HepG2 (cell line): ENCODE data around the gene ADARB2. TPM values are rescaled to one million over a fixed set of nuclear protein-coding genes. Genes with fewer than 3 reads are reported as not detected.

Source experiments
- ATAC-seq: fragments of 200-7000 bp; cut with Tn5 transposase; 3 replicates; pipeline ENCODE4 v1.9.1; 2020; ENCODE audit warnings: mild to moderate bottlenecking, moderate library complexity
- BruUV-seq: library from RNA; stranded (reverse); fragments of 400-500 nt; replicated peaks from 2 replicates; lab custom pipeline; 2021; lab: Mats Ljungman, UMichigan
- CTCF ChIA-PET: fragments of 300-600 bp; formaldehyde crosslinking; extraction: SDS; loops from one replicate; lab custom pipeline; 2021; ENCODE audit warnings: low total read pairs, inconsistent platforms, low intra/inter-chr PET ratio; lab: Yijun Ruan, JAX
- POLR2A ChIA-PET: fragments of 350-600 bp; sonication (Branson Sonifier 250); formaldehyde crosslinking; loops from one replicate; lab custom pipeline; 2020; ENCODE audit warnings: antibody characterized with exemption, inconsistent platforms; lab: Yijun Ruan, JAX
- DNase-seq: peaks from one replicate; pipeline ENCODE4 v3.0.0-alpha.2; 2015; ENCODE audit warnings: low spot score
- FAIRE-seq: peaks from 3 replicates; lab custom pipeline; 2011; peaks lifted over from hg19 to GRCh38; lab: Jason Lieb, UNC
- H2AFZ ChIP-seq: one replicate; pipeline ENCODE4 v1.6.1; 2011; ENCODE audit warnings: low read length, inconsistent platforms
- H3K27ac ChIP-seq: fragments of 300-600 bp; 3 replicates; pipeline ENCODE4 v1.8.0; 2011; ENCODE audit warnings: mixed run types, mild to moderate bottlenecking, mixed read lengths, low read length, inconsistent platforms; ENCODE audit not compliant: insufficient read depth; ENCODE audit errors: extremely low read length
- H3K27me3 ChIP-seq, 2 experiments: fragments of 200-600 bp in 1 of 2; 2 replicates in 1 of 2; 3 replicates in 1 of 2; pipeline versions ENCODE4 v1.6.0 to v1.8.0; 2011; ENCODE audit warnings: low read length in 2 of 2, mild to moderate bottlenecking in 2 of 2, moderate library complexity in 2 of 2, inconsistent platforms in 1 of 2; ENCODE audit not compliant: insufficient read depth in 2 of 2, control insufficient read depth in 1 of 2
- H3K36me3 ChIP-seq, 2 experiments: fragments of 200-600 bp in 1 of 2; replicated peaks in 1 of 2; 2 replicates in 1 of 2; 3 replicates in 1 of 2; pipeline versions ENCODE4 v1.5.1 to v1.8.0; 2011; ENCODE audit warnings: low read length in 2 of 2, inconsistent platforms in 1 of 2; ENCODE audit not compliant: insufficient read depth in 2 of 2, control insufficient read depth in 1 of 2
- H3K4me1 ChIP-seq: 2 replicates; pipeline ENCODE4 v1.5.1; 2012; ENCODE audit warnings: low read length, inconsistent platforms; ENCODE audit not compliant: insufficient read depth
- H3K4me2 ChIP-seq: 2 replicates; pipeline ENCODE4 v1.6.0; 2011; ENCODE audit warnings: low read depth, low read length, inconsistent platforms
- H3K4me3 ChIP-seq, 3 experiments: fragments of 200-600 bp in 1 of 3; sonication (generic), shearing (Covaris generic) in 1 of 3; replicated peaks in 1 of 3; 2 replicates each; pipeline ENCODE4 v1.5.1; 2011 to 2016; ENCODE audit warnings: low read length in 3 of 3, inconsistent platforms in 2 of 3, low read depth in 2 of 3, mild to moderate bottlenecking in 2 of 3, control low read depth in 1 of 3, mixed read lengths in 1 of 3; ENCODE audit not compliant: insufficient read depth in 1 of 3
- H3K79me2 ChIP-seq: one replicate; pipeline ENCODE4 v1.6.1; 2011; ENCODE audit warnings: low read length, inconsistent platforms; ENCODE audit not compliant: insufficient read depth
- H3K9ac ChIP-seq: 2 replicates; pipeline ENCODE4 v1.6.0; 2011; ENCODE audit warnings: mild to moderate bottlenecking, low read depth, low read length, inconsistent platforms; ENCODE audit not compliant: insufficient read depth
- H3K9me3 ChIP-seq: 2 replicates; pipeline ENCODE4 v1.5.1; 2012; ENCODE audit warnings: mild to moderate bottlenecking, low read length
- H4K20me1 ChIP-seq: 2 replicates; pipeline ENCODE4 v1.6.0; 2011; ENCODE audit warnings: inconsistent platforms, mild to moderate bottlenecking, low read length, moderate library complexity; ENCODE audit not compliant: insufficient read depth
- AKAP8 ChIP-seq: sonication (generic); formaldehyde crosslinking; IDR thresholded peaks from 2 replicates; pipeline ENCODE4 v1.5.1; 2020; ENCODE audit warnings: mild to moderate bottlenecking, missing genetic modification reagents
- ARID5B ChIP-seq: IDR thresholded peaks from 2 replicates; pipeline ENCODE4 v1.4.0; 2020; ENCODE audit warnings: mild to moderate bottlenecking, missing genetic modification reagents
- ETV5 ChIP-seq: IDR thresholded peaks from 2 replicates; pipeline ENCODE4 v1.6.1; 2018; ENCODE audit warnings: missing biosample characterization, missing genetic modification reagents, inconsistent platforms, borderline replicate concordance
- GATAD2A ChIP-seq: IDR thresholded peaks from 2 replicates; pipeline ENCODE4 v1.6.1; 2016
- MIXL1 ChIP-seq: IDR thresholded peaks from 2 replicates; pipeline ENCODE4 v1.6.1; 2016
- MTF1 ChIP-seq: sonication (generic); formaldehyde crosslinking; IDR thresholded peaks from 2 replicates; pipeline ENCODE4 v1.5.0; 2020; ENCODE audit warnings: missing genetic modification reagents
- NFATC3 ChIP-seq: sonication (generic); formaldehyde crosslinking; IDR thresholded peaks from 2 replicates; pipeline ENCODE4 v1.5.1; 2020; ENCODE audit warnings: mild to moderate bottlenecking, missing genetic modification reagents
- NKX3-1 ChIP-seq: sonication (generic); formaldehyde crosslinking; IDR thresholded peaks from 2 replicates; pipeline ENCODE4 v1.5.0; 2020; ENCODE audit warnings: missing genetic modification reagents
- POLR2AphosphoS2 ChIP-seq: IDR thresholded peaks from 2 replicates; pipeline ENCODE4 v1.6.1; 2011; ENCODE audit warnings: low read depth, low read length, improper control_type of control experiment
- PRDM10 ChIP-seq: sonication (generic); formaldehyde crosslinking; IDR thresholded peaks from 2 replicates; pipeline ENCODE4 v1.4.0; 2020; ENCODE audit warnings: low read depth, missing genetic modification reagents
- TEAD3 ChIP-seq: optimal IDR thresholded peaks from 2 replicates; pipeline ENCODE3; 2016; ENCODE audit warnings: borderline replicate concordance
- ZFX ChIP-seq: sonication (generic); formaldehyde crosslinking; IDR thresholded peaks from 2 replicates; pipeline ENCODE4 v1.4.0; 2020; ENCODE audit warnings: mild to moderate bottlenecking, low read depth, missing genetic modification reagents, moderate library complexity
- ZNF12 ChIP-seq: sonication (generic); formaldehyde crosslinking; IDR thresholded peaks from 2 replicates; pipeline ENCODE4 v1.5.0; 2020; ENCODE audit warnings: missing genetic modification reagents
- ZNF232 ChIP-seq: sonication (generic); formaldehyde crosslinking; IDR thresholded peaks from 2 replicates; pipeline ENCODE4 v1.4.0; 2020; ENCODE audit warnings: missing genetic modification reagents, borderline replicate concordance
- ZNF275 ChIP-seq: sonication (generic); formaldehyde crosslinking; IDR thresholded peaks from 2 replicates; pipeline ENCODE4 v1.8.0; 2022; ENCODE audit warnings: missing genetic modification reagents, mild to moderate bottlenecking, inconsistent platforms, borderline replicate concordance
- ZNF354B ChIP-seq: sonication (generic); formaldehyde crosslinking; IDR thresholded peaks from 2 replicates; pipeline ENCODE4 v1.8.0; 2022; ENCODE audit warnings: mild to moderate bottlenecking, missing genetic modification reagents
- ZNF547 ChIP-seq: sonication (generic); formaldehyde crosslinking; IDR thresholded peaks from 2 replicates; pipeline ENCODE4 v1.5.1; 2020; ENCODE audit warnings: mild to moderate bottlenecking, missing genetic modification reagents
- ZNF776 ChIP-seq: sonication (generic); formaldehyde crosslinking; IDR thresholded peaks from 2 replicates; pipeline ENCODE4 v1.4.0; 2020; ENCODE audit warnings: mild to moderate bottlenecking, missing genetic modification reagents
- WGBS: methylation state at CpG from one replicate; pipeline ENCODE4 v1.1.6; 2017; ENCODE audit warnings: low lambda C conversion rate; 5-methylcytosine and 5-hydroxymethylcytosine counted together
- in situ Hi-C: cut with HindIII; loops from 2 replicates; pipeline ENCODE4 v1.10.0; 2017; ENCODE audit warnings: low pct_unique_long_range_greater_than_20kb; ENCODE audit not compliant: extremely low pct_ligation_motif_present
- intact Hi-C: fragments of 100-400 bp; cut with micrococcal nuclease; formaldehyde crosslinking; loops from one replicate; pipeline ENCODE4 v1.10.0; 2022; ENCODE audit not compliant: unreplicated experiment
- polyA plus RNA-seq, 8 experiments: library from polyadenylated mRNA; depleted of rRNA in 3 of 8; stranded (reverse) in 7 of 8; unstranded in 1 of 8; fragments of >200 nt; fragmentation: Illumina TruSeq in 4 of 8; extraction: Trizol in 4 of 8; gene quantifications; 2 replicates each; pipeline versions ENCODE4 v1.2.1 to v1.2.3, GENCODE V29; 2011 to 2016; ENCODE audit warnings: low read depth in 4 of 8, missing spikeins in 1 of 8, mixed read lengths in 1 of 8; ENCODE audit not compliant: insufficient read depth in 1 of 8
- total RNA-seq, 5 experiments: library from RNA; depleted of rRNA; stranded (reverse); fragments of >200 nt; fragmentation: Illumina TruSeq; extraction: Trizol; gene quantifications; 2 replicates each; pipeline ENCODE4 v1.2.3, GENCODE V29; 2016; ENCODE audit warnings: low read depth in 1 of 5

Gene ADARB2
- total and polyA plus RNA-seq, 2 of the 13 experiments (the other 11 are each of a cell fraction or from before 2014, with no cell fraction given), result not detected

GRCh38 chr10:1551636-1552338 is 185.5 kb downstream of the ADARB2 start:
- BruUV-seq, result no TSS peak
- POLR2A ChIA-PET, result no interaction called here
- no peak for FAIRE-seq
- TF ChIP-seq POLR2AphosphoS2, result no peak
- no peak for TF ChIP-seq TEAD3 (CRISPR knock-in tag)
- TF ChIP-seq ARID5B (CRISPR knock-in tag), result no peak
- no peak for TF ChIP-seq ZFX
- no peak for TF ChIP-seq PRDM10 (CRISPR knock-in tag)
- TF ChIP-seq ZNF275 (CRISPR knock-in tag), result no peak
- no peak for TF ChIP-seq ZNF776 (CRISPR knock-in tag)
- no peak for TF ChIP-seq NKX3-1 (CRISPR knock-in tag)
- TF ChIP-seq ZNF547 (CRISPR knock-in tag), result no peak
- TF ChIP-seq ETV5 (CRISPR knock-in tag), result no peak
- TF ChIP-seq ZNF232, result no peak
- TF ChIP-seq ZNF354B (CRISPR knock-in tag), result no peak
- no peak for TF ChIP-seq ZNF12 (CRISPR knock-in tag)
- no peak for TF ChIP-seq MIXL1 (CRISPR knock-in tag)
- TF ChIP-seq AKAP8 (CRISPR knock-in tag), result no peak
- TF ChIP-seq MTF1, result no peak
- no peak for TF ChIP-seq GATAD2A (CRISPR knock-in tag)
- no peak for TF ChIP-seq NFATC3 (CRISPR knock-in tag)

More at GRCh38 chr10:1551636-1552338, 185.5 kb downstream of the ADARB2 start:
- Histone ChIP-seq H3K9ac (no peak overlapping the region), H2AFZ (no peak overlapping the region), H3K4me1 (no peaks in the 10 kb centered on the region), H4K20me1 (no peaks in the 10 kb centered on the region), H3K79me2 (no peaks in the 10 kb centered on the region), H3K36me3 (no peaks in the 10 kb centered on the region), H3K27ac (no peak overlapping the region), H3K4me2 (no peak overlapping the region), H3K4me3 (no peak overlapping the region), H3K27me3 (peaks cover 0 to 72% of the 10 kb centered on the region in 2 experiments), H3K9me3 (no peaks in the 10 kb centered on the region)
- intact Hi-C loops, result no loop called here
- WGBS, result 46% methylated on average over 13 of the region's 18 CpGs
- ATAC-seq (no peak), DNase-seq (no peak)
- in situ Hi-C loops, result no loop called here
- CTCF ChIA-PET, result no interaction called here
